Measurements from ENCODE around the gene ZMAT3.
A peak's percentile ranks its signal among the peaks of the same experiment; 100 is the strongest.
"Not testable (repeated sequence)": the region's sequence is repeated elsewhere in the genome, so short reads cannot be mapped to it uniquely, and the experiment has no call there.

ZMAT3 gene

GRCh38 chr3:179032454-179033303 lies 38.9 kb downstream of the ZMAT3 start:
- H3K36me3 ChIP-seq (ENCODE audit: low read depth); H3K27ac ChIP-seq (ENCODE audit: poor library complexity, severe bottlenecking); H3K4me1 ChIP-seq (ENCODE audit: insufficient read depth, poor library complexity, severe bottlenecking); ATAC-seq (ENCODE audit: low read depth); H3K4me3 ChIP-seq (ENCODE audit: severe bottlenecking); H3K9me3 ChIP-seq (ENCODE audit: severe bottlenecking); DNase-seq (ENCODE audit: low spot score); H3K27me3 ChIP-seq (ENCODE audit: insufficient read depth, poor library complexity, severe bottlenecking): not testable (repeated sequence)

GRCh38 chr3:179029096-179029495 lies 42.5 kb downstream of the ZMAT3 start:
- Histone ChIP-seq H3K4me1 (ENCODE audit: insufficient read depth, poor library complexity, severe bottlenecking) (no peaks in the 10 kb centered on the region), H3K9me3 (ENCODE audit: severe bottlenecking) (no peaks in the 10 kb centered on the region), H3K27ac (ENCODE audit: poor library complexity, severe bottlenecking) (no peak overlapping the region), H3K4me3 (ENCODE audit: severe bottlenecking) (no peak overlapping the region), H3K36me3 (ENCODE audit: low read depth) (no peaks in the 10 kb centered on the region; the same call in 1 of the 2 replicates), H3K27me3 (ENCODE audit: insufficient read depth, poor library complexity, severe bottlenecking) (no peaks in the 10 kb centered on the region)
- TF ChIP-seq, protein P1, sequence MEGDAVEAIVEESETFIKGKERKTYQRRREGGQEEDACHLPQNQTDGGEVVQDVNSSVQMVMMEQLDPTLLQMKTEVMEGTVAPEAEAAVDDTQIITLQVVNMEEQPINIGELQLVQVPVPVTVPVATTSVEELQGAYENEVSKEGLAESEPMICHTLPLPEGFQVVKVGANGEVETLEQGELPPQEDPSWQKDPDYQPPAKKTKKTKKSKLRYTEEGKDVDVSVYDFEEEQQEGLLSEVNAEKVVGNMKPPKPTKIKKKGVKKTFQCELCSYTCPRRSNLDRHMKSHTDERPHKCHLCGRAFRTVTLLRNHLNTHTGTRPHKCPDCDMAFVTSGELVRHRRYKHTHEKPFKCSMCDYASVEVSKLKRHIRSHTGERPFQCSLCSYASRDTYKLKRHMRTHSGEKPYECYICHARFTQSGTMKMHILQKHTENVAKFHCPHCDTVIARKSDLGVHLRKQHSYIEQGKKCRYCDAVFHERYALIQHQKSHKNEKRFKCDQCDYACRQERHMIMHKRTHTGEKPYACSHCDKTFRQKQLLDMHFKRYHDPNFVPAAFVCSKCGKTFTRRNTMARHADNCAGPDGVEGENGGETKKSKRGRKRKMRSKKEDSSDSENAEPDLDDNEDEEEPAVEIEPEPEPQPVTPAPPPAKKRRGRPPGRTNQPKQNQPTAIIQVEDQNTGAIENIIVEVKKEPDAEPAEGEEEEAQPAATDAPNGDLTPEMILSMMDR (IDR thresholded peaks at IDR 0.05; ENCODE audit: poor library complexity, severe bottlenecking), result no peak
- ATAC-seq (ENCODE audit: low read depth) (no peak), DNase-seq (ENCODE audit: low spot score) (no peak)

- Histone ChIP-seq H3K27ac (ENCODE audit: poor library complexity, severe bottlenecking) (no peak overlapping the region), H3K4me3 (ENCODE audit: severe bottlenecking) (no peak overlapping the region), H3K4me1 (ENCODE audit: insufficient read depth, poor library complexity, severe bottlenecking) (no peaks in the 10 kb centered on the region), H3K9me3 (ENCODE audit: severe bottlenecking) (no peaks in the 10 kb centered on the region), H3K27me3 (ENCODE audit: insufficient read depth, poor library complexity, severe bottlenecking) (no peaks in the 10 kb centered on the region), H3K36me3 (ENCODE audit: low read depth) (no peaks in the 10 kb centered on the region; the same call in 1 of the 2 replicates)
- ATAC-seq (ENCODE audit: low read depth), result no peak
- DNase-seq (ENCODE audit: low spot score), result no peak
- TF ChIP-seq, protein P1 (IDR thresholded peaks at IDR 0.05; ENCODE audit: poor library complexity, severe bottlenecking), result no peak
These were observed 43.2 kb downstream of the ZMAT3 start for GRCh38 chr3:179028408-179028807.

DNA sequence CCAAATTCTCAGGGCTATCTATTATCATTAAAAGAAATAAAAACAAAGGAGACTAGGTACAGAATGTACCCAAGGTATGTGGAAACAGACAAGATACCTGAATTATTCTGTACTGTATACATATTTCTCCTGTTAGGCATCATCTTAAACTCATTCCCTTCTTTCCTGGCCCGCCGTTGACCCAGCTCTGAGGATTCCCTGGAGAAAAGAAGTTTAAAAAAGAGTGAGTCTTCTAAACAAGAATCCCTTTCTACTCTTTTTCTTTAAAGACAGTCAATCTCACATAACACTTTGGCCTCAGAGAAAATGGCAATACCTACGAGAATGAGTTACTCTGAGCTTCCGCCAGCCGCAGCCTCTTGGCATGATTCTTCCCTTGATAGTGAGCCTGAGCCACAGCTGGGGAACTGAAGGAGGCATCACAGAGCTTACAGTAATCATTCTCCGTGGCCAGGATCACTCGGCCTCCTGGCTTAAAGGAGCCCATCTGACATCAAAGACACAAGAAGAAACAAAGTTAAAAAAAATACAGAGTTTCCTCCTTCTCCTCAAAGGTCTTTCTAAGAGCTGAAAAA lies 44.2 kb downstream of the ZMAT3 start:
- Histone ChIP-seq H3K9me3 (ENCODE audit: severe bottlenecking) (no peaks in the 10 kb centered on the region), H3K27ac (ENCODE audit: poor library complexity, severe bottlenecking) (peak overlapping the region; percentile 55), H3K36me3 (ENCODE audit: low read depth) (no peaks in the 10 kb centered on the region; the same call in 1 of the 2 replicates), H3K4me1 (ENCODE audit: insufficient read depth, poor library complexity, severe bottlenecking) (no peaks in the 10 kb centered on the region), H3K27me3 (ENCODE audit: insufficient read depth, poor library complexity, severe bottlenecking) (no peaks in the 10 kb centered on the region), H3K4me3 (ENCODE audit: severe bottlenecking) (no peak overlapping the region)
- ATAC-seq (ENCODE audit: low read depth), result peak; percentile 74
- TF ChIP-seq, protein P1 (IDR thresholded peaks at IDR 0.05; ENCODE audit: poor library complexity, severe bottlenecking), result no peak
- DNase-seq (ENCODE audit: low spot score), result no peak

- Histone ChIP-seq H3K27me3 (ENCODE audit: insufficient read depth, poor library complexity, severe bottlenecking) (no peaks in the 10 kb centered on the region), H3K36me3 (ENCODE audit: low read depth) (no peaks in the 10 kb centered on the region; the same call in 1 of the 2 replicates), H3K9me3 (ENCODE audit: severe bottlenecking) (no peaks in the 10 kb centered on the region), H3K4me1 (ENCODE audit: insufficient read depth, poor library complexity, severe bottlenecking) (no peaks in the 10 kb centered on the region), H3K4me3 (ENCODE audit: severe bottlenecking) (no peak overlapping the region), H3K27ac (ENCODE audit: poor library complexity, severe bottlenecking) (peak overlapping the region; percentile 55)
- DNase-seq (ENCODE audit: low spot score) (no peak), ATAC-seq (ENCODE audit: low read depth) (no peak)
- TF ChIP-seq, protein P1 (IDR thresholded peaks at IDR 0.05; ENCODE audit: poor library complexity, severe bottlenecking), result no peak
These were observed 45.0 kb downstream of the ZMAT3 start for GRCh38 chr3:179026636-179027035.
